Activated CD4-positive, alpha-beta T cell treated with anti-CD3 and anti-CD28 coated beads for 24 hours (primary cell): ENCODE measurements around the gene KCNJ18.
"Not testable (repeated sequence)": the region's sequence is repeated elsewhere in the genome, so short reads cannot be mapped to it uniquely, and the experiment has no call there.

Experiments
- DNase-seq, 2 donors: peaks; one replicate each; pipeline ENCODE4 v3.0.0-alpha.2; 2020; ENCODE audit warnings: low read depth in 2 of 2

Gene KCNJ18

GRCh38 chr17:21724216-21725006 lies 32.1 kb downstream of the KCNJ18 start:
- DNase-seq: not testable (repeated sequence)

- not testable (repeated sequence) for DNase-seq
Measured at GRCh38 chr17:21731076-21731475, 38.8 kb downstream of the KCNJ18 start.

- DNase-seq: not testable (repeated sequence)
Measured at GRCh38 chr17:21733931-21734330, 41.6 kb downstream of the KCNJ18 start.

GRCh38 chr17:21735814-21736213 lies 43.5 kb downstream of the KCNJ18 start:
- DNase-seq: not testable (repeated sequence)

GRCh38 chr17:21737015-21737580 lies 44.8 kb downstream of the KCNJ18 start:
- not testable (repeated sequence) for DNase-seq

- DNase-seq: not testable (repeated sequence)
Measured at GRCh38 chr17:21738241-21738640, 45.9 kb downstream of the KCNJ18 start.

GRCh38 chr17:21738877-21739474 lies 46.7 kb downstream of the KCNJ18 start:
- not testable (repeated sequence) for DNase-seq

GRCh38 chr17:21739485-21739884 lies 47.2 kb downstream of the KCNJ18 start:
- DNase-seq: not testable (repeated sequence)

- not testable (repeated sequence) for DNase-seq
Measured at GRCh38 chr17:21740836-21741235, 48.5 kb downstream of the KCNJ18 start.

GRCh38 chr17:21741520-21741919 lies 49.2 kb downstream of the KCNJ18 start:
- not testable (repeated sequence) for DNase-seq

- no peak for DNase-seq
Measured at GRCh38 chr17:21742326-21742725, 50.0 kb downstream of the KCNJ18 start.

GRCh38 chr17:21744151-21744550 lies 51.8 kb downstream of the KCNJ18 start:
- not testable (repeated sequence) for DNase-seq

- DNase-seq: not testable (repeated sequence)
Measured at GRCh38 chr17:21744621-21745020, 52.3 kb downstream of the KCNJ18 start.

GRCh38 chr17:21745385-21746054 lies 53.2 kb downstream of the KCNJ18 start:
- DNase-seq: not testable (repeated sequence)

- DNase-seq: not testable (repeated sequence)
Measured at GRCh38 chr17:21746415-21746814, 54.1 kb downstream of the KCNJ18 start.

GRCh38 chr17:21747195-21747915 lies 55.0 kb downstream of the KCNJ18 start:
- DNase-seq: not testable (repeated sequence)

GRCh38 chr17:21748686-21749085 lies 56.4 kb downstream of the KCNJ18 start:
- not testable (repeated sequence) for DNase-seq

- DNase-seq: not testable (repeated sequence)
Measured at GRCh38 chr17:21749696-21750531, 57.6 kb downstream of the KCNJ18 start.

GRCh38 chr17:21751111-21751510 lies 58.8 kb downstream of the KCNJ18 start:
- DNase-seq: not testable (repeated sequence)
